HG03064 (cell line): ENCODE data around the gene RHBDF2.

Experiments
- ATAC-seq: cut with Tn5 transposase; IDR thresholded peaks from one replicate; pipeline ENCODE4 v1.9.1; 2021; ENCODE audit warnings: low read depth; ENCODE audit not compliant: unreplicated experiment

The RHBDF2 gene

GRCh38 chr17:76468634-76469010 lies 32.6 kb downstream of the RHBDF2 start:
- ATAC-seq, result no peak

DNA sequence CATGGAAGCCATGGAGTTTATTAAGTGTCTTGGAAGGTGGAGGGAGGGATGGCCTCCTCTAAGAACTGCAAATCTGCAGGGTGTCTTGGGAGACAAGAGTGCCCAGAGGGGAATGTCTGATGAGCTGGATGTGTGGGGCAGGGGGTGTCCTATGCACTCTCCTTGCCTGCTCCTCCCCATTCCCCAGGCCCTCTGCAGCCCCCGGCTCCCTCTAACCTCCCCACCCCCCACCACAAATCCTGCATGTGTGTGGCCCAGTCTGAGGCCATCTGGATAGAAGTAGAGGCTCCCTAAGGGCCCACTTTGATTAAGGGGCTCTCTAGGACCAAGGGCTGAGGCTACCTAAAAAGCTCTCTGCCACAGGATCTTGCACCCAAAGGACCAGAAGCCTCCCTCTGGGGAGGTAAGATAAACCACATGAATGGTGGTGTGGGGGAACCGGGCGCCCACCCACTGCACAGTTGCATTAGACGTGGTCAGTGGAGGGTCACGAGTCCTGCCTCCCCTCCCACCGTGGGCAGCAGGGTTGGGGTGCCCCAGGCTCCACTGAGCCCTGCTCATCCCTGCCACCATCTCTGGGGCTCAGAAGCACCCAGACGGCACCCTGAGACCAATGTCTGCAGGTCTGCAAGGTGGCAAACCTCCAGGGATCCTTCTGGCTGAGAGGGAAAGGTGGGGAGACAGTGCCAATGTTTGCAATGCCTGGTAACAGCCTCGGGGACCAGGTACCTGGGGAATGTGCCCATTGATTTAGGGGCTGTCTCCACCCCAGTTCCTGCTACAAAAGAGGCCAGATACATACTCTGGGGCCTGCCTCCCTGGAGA lies 33.2 kb downstream of the RHBDF2 start:
- ATAC-seq, result no peak

DNA sequence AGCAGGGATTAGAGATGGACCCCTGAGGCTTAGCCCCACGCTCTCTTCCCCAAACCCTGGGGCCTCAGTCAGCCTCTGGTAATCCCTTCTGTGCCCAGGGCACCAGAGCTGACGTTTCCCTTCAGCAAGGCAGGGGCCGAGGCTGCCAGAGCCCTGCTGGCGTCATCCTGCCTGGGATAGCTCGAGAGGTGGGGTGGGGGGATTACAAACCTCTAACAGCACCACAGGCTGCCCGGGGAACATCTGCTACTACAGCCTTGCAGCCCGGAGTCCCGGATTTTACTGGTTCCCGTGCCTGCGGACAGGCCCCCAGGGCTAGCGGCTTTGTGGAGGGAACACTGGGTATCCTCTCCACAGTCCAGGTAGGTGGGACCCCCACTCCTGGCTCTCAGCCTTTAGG lies 33.9 kb downstream of the RHBDF2 start, which contains the start of gene AANAT:
Gene AANAT (plus strand): TSS at position 238 of the 400 bp plus-strand sequence. CDS start 1,144 bp downstream, outside the sequence.
- no peak for ATAC-seq

DNA sequence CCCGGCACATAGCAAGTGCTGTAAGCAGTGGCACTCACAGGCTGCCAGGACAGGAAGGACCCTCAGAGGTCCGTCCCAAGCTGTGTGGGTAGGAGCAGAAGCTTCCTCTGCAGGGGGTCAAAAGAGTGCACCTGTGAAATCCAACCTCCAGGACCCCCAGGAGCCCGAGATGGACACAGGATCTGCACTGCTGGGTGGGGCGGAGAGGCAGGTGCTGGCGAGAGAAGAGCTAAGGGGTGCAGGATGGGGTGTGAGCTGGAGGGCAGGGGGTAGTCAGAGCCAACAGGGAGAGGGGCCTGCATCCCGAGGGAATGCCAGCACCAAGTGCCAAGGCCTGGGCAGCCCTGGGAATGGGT lies 34.5 kb downstream of the RHBDF2 start:
- no peak for ATAC-seq

DNA sequence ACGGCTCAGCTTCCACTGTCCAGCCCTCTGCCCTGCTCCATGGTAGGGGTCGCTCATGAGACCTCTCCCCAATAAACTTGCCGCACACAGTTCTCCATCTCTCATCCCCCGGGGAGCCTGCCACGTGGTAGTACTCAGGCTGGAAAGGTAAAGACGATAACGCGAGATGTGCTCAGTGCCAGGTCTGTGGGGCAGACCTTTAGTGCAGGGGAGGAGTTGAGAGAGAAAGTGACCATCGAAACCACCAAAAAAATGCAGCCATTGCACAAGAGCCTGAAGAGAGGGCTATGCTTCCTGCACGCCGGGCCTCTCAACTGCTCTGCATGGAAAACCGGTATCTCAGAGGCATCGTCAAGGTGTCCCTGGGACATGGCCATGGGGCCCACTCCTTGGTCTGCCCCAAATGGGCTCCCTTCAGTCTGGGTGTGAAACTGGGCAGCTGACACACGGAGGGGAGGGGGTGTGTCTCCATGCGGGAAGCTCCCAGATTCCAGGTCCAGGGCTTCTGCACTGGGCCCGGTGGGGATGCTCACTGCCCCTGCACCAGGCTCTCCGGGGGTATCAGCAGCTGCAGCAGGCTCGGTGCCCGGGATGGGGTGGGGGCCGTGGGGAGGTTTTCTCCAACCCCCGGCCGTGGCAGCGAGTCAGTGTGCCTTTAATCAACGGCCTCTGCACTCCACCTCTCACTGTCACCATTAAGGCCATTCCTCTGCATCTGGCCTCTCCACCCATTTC lies 38.5 kb downstream of the RHBDF2 start:
- ATAC-seq, result no peak

DNA sequence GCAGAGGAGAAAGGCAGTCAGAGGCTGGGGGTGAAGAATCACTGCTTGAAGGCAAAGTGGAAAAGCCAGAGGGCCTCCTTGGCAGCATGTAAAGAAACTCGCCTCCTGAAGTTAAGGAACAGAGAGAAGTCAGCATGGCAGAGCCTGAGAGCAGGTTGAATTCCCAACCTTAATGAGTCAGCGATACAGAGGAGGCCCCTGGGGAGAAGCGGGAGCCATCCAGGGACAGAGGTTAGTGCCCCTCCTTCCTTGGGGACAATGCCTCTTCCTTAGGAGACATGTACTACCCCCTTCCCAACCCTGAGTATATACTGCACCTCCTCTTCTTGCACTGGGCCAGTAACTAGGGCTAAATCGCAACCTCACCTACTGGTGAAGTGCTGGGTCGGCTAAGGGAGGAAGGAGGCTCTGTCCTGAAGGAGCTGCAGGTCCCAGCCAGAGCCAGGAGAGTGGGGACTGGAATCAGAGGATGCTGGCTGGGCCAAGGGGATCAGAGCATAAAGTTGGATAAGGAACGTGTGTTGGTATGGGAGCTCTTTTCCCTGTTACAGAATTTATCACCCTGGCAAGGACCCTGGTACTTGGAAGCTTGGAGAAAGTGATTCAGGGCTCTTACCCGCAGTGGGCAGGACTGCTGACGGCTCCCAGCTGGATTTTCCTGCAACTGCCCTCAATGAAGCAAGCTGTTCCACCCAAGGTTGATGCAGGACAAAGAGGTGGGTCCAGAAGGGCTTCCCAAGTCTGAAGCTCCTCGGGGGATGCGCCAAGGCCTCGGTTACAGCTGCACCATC lies 39.3 kb downstream of the RHBDF2 start:
- no peak for ATAC-seq

- no peak for ATAC-seq
Observed at GRCh38 chr17:76459674-76460073, 41.5 kb downstream of the RHBDF2 start.

DNA sequence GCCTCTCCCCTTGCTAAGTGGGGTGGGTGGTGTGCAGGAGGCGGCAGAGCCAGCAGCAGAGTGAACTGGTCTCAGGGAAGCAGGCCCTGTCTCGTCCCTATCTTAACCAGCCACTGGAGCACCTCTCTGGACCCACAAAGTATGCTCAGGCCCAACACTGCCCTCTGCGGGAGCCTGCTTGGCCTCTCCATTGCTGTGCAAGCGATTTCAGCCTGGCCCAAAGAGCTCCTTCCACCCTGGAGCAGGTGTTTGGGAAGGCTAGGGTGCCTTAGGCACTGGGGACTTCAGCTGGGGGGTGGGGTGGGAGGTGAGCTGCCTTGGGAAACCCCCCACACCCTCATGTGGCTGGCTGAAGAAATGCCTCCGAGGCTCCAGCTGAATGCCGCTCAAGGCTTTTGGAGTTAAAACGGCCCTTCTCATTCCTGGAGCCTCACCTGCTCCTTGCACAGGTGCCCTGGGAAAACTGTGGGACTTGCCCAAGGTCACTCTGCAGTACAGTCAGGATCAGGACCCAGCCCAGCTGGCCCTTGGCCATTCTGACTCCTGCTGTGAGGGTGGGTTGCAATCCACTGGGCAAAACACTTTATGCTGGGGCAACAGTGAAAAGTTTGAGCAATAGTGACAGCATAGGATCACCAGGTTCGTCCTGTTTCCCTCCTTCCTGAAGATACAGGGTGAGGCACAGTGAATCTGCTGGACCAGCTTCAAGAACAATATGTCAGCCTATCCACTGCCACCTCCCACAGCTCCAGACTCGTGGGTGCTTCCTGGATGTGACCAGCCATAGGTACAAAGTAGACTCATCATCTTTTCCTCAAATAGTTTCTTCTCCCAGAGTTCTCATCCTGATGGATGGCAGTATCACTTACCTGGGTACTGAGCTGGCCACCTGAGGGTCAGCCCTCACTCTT lies 42.4 kb downstream of the RHBDF2 start:
- no peak for ATAC-seq

DNA sequence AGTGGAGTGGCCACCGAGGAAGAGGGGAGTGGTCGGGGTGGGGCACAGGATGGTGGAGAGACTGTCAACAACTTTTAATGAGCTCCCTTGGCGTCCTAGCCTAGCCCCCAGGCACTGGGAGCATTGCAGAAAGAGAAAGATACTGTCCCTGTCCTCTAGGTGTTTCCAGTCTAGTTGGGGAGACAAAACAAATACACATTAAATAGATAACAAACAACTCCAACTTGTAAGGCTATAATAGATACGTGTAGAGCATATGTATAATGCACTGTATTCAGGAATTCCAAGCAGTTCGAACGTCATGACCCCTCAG lies 47.8 kb downstream of the RHBDF2 start:
- no peak for ATAC-seq

DNA sequence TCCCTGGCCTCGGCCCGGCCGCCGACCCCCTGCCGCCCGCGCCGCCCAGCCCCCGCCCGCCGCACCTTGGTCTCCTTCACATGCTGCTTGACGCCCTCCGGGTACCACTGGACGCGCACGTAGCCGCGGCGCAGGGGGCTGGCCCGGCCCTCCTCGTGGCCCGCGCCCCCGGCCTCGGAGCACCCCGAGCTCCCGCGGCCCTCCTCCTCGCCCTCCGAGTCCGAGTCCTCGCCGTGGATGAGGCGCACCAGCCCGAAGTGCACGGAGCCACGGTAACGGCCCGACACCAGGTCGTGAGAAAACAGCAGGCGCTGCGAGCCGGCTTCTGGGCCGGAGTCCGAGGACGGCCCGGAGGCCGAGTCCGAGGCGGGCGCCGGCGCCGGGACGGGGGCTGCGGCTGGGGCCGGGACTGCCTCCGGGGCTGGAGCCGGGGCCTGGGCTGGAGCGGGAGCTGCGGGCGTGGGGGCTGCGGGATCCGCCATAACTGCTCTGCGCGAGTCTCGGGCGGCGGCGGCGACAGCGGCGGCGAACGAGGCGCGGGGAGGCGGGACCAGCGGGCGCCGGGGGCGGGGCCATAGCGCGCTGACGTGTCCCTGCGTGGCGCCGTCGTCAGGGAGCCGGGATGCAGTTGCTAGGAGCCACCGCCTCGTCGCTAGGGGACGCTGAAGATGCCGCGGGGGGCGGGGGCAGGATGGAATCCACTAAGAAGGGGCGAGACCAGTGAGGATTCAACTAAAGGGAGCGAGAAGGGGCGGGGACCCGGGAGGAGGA lies 48.4 kb downstream of the RHBDF2 start, which contains the start of gene UBE2O:
Gene UBE2O (minus strand): TSS at position 493 of the 771 bp plus-strand sequence. CDS start 11 bp downstream, at position 482.
- peak; percentile 71 for ATAC-seq

DNA sequence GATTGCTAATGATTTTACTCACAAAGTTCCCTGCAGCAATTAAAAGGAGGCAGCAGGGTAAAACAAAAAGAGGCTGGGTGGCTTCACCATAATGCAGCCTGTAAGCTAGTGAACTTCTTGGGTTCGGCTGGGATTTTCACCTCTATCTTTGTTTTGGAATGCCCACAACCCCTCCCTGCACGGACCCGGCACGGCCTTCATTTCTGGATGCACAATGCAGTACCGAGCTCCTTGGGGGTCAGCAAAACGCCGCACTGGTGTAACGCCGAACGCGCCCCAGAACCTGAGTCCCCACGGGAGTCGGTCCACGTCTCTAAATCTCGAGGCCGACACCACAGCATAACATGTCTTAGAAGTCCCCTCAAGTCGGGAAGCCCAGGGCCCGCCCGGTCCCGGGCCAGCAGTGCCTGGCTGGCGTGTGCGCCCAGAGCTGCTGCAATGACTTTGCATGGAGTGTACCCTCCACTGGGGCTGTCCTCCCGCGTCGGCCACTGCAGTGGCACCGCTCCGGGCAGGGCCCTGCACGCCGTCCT lies 49.0 kb downstream of the RHBDF2 start:
- ATAC-seq, result peak; percentile 10

DNA sequence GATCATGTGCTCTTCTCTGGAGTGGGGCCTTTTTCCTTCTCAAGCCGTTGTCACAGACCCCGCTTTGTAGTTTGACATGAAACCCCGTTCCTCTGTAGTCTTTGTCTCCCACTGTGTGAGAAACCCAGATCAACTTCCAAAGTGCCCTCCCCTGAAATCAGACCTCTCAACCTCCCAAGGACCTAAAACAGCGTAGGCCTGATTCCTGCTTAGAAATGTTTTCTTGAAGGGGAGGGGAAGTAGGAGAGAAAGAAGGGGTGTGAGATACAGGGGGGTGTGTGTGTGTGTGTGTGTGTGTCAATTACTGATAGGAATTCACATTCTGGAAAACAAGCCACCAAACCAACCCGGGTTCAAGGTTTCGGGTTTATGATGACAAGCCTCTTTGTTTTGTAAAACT lies 49.7 kb downstream of the RHBDF2 start:
- no peak for ATAC-seq

- no peak for ATAC-seq
Observed at GRCh38 chr17:76449126-76449525, 52.1 kb downstream of the RHBDF2 start.

- no peak for ATAC-seq
Observed at GRCh38 chr17:76447931-76448652, 53.1 kb downstream of the RHBDF2 start.

GRCh38 chr17:76446449-76447231 lies 54.6 kb downstream of the RHBDF2 start:
- no peak for ATAC-seq

GRCh38 chr17:76445697-76446448 lies 55.4 kb downstream of the RHBDF2 start:
- no peak for ATAC-seq
